ENCODE data around the gene PLCB4. TPM values are rescaled to one million over a fixed set of nuclear protein-coding genes. Genes with fewer than 3 reads are reported as not detected.

Gene PLCB4
- polyA plus RNA-seq, 1 donor (not counting 4 experiments of a cell fraction or from before 2014, with no cell fraction given) = 4.1 TPM

DNA sequence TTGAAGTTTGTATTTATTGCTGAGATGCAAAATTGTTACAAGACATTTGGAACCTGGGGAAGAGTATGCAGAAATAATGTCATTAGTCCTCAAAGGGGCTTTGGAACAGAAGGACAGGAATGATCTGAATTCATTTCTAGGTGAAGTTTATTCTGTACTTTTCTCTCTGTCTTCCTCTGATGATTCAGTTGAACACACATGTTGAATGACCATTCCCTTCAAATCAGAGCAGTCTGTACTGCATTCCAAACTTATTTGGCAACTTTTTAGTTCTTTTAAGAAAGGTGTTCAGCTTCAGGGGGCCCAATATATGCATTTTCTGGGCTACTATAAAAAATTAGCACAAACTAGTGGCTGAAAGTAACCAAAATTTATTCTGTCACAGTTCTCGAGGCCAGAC lies 231.6 kb downstream of the PLCB4 start:
- no peak for DNase-seq (ENCODE audit: low read depth, low spot score)
- FAIRE-seq = no peak
- Histone ChIP-seq H3K27me3 (ENCODE audit: control insufficient read depth, extremely low read depth, insufficient read depth, low read length) (no peaks in the 10 kb centered on the region), H3K9me1 (ENCODE audit: control insufficient read depth, extremely low read depth, insufficient read depth, low read length) (no peaks in the 10 kb centered on the region), H3K9me3 (ENCODE audit: control insufficient read depth, low read depth, low read length) (no peaks in the 10 kb centered on the region), H3K4me3 (ENCODE audit: control insufficient read depth in 2 of 3, extremely low read depth in 1 of 3, insufficient read depth in 2 of 3, low read depth in 1 of 3, low read length in 3 of 3) (no peak overlapping the region), H3K4me2 (ENCODE audit: control insufficient read depth, extremely low read depth, insufficient read depth, low read depth, low read length) (no peak overlapping the region), H3K36me3 (ENCODE audit: control insufficient read depth in 2 of 2, extremely low read depth in 1 of 2, insufficient read depth in 2 of 2, low read length in 2 of 2) (no peaks in the 10 kb centered on the region), H3K27ac (ENCODE audit: control insufficient read depth, insufficient read depth, low read length) (no peak overlapping the region), H3K4me1 (ENCODE audit: control insufficient read depth, extremely low read depth, insufficient read depth, low read length) (no peaks in the 10 kb centered on the region), H3K9ac (ENCODE audit: control insufficient read depth, extremely low read depth, insufficient read depth, low read length) (no peak overlapping the region), H3K79me2 (ENCODE audit: control insufficient read depth, insufficient read depth, low read length) (no peaks in the 10 kb centered on the region), H2AFZ (ENCODE audit: control insufficient read depth, low read length) (no peak overlapping the region), H4K20me1 (ENCODE audit: control insufficient read depth, extremely low read depth, insufficient read depth, low read length) (no peaks in the 10 kb centered on the region)
- dilution Hi-C loops (cut with MboI; ENCODE audit: extremely low pct_ligation_motif_present, low sequenced_read_pairs) = no loop called here
- TF ChIP-seq, protein P1, sequence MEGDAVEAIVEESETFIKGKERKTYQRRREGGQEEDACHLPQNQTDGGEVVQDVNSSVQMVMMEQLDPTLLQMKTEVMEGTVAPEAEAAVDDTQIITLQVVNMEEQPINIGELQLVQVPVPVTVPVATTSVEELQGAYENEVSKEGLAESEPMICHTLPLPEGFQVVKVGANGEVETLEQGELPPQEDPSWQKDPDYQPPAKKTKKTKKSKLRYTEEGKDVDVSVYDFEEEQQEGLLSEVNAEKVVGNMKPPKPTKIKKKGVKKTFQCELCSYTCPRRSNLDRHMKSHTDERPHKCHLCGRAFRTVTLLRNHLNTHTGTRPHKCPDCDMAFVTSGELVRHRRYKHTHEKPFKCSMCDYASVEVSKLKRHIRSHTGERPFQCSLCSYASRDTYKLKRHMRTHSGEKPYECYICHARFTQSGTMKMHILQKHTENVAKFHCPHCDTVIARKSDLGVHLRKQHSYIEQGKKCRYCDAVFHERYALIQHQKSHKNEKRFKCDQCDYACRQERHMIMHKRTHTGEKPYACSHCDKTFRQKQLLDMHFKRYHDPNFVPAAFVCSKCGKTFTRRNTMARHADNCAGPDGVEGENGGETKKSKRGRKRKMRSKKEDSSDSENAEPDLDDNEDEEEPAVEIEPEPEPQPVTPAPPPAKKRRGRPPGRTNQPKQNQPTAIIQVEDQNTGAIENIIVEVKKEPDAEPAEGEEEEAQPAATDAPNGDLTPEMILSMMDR (optimal IDR thresholded peaks at IDR 0.05 in 1 of 3, IDR thresholded peaks at IDR 0.05 in 1 of 3, conservative IDR thresholded peaks at IDR 0.05 in 1 of 3; ENCODE audit: extremely low read depth in 1 of 3, insufficient read depth in 2 of 3, low read length in 3 of 3) = no peak
- TF ChIP-seq EZH2 (IDR thresholded peaks at IDR 0.05; ENCODE audit: low read length) = no peak

- FAIRE-seq (no peak), DNase-seq (ENCODE audit: low read depth, low spot score) (no peak)
- H3K4me1 ChIP-seq (ENCODE audit: control insufficient read depth, extremely low read depth, insufficient read depth, low read length) = no peaks in the 10 kb centered on the region
- no peaks in the 10 kb centered on the region for H3K27me3 ChIP-seq (ENCODE audit: control insufficient read depth, extremely low read depth, insufficient read depth, low read length)
- no peak for TF ChIP-seq EZH2 (IDR thresholded peaks at IDR 0.05; ENCODE audit: low read length)
- TF ChIP-seq, protein P1 (optimal IDR thresholded peaks at IDR 0.05 in 1 of 3, IDR thresholded peaks at IDR 0.05 in 1 of 3, conservative IDR thresholded peaks at IDR 0.05 in 1 of 3; ENCODE audit: extremely low read depth in 1 of 3, insufficient read depth in 2 of 3, low read length in 3 of 3) = no peak
- H3K27ac ChIP-seq (ENCODE audit: control insufficient read depth, insufficient read depth, low read length) = no peak overlapping the region
- no peaks in the 10 kb centered on the region for H3K36me3 ChIP-seq (ENCODE audit: control insufficient read depth in 2 of 2, extremely low read depth in 1 of 2, insufficient read depth in 2 of 2, low read length in 2 of 2)
- H3K9me3 ChIP-seq (ENCODE audit: control insufficient read depth, low read depth, low read length) = no peaks in the 10 kb centered on the region
- no peak overlapping the region for H3K4me2 ChIP-seq (ENCODE audit: control insufficient read depth, extremely low read depth, insufficient read depth, low read depth, low read length)
- H3K9me1 ChIP-seq (ENCODE audit: control insufficient read depth, extremely low read depth, insufficient read depth, low read length) = no peaks in the 10 kb centered on the region
- dilution Hi-C loops (cut with MboI; ENCODE audit: extremely low pct_ligation_motif_present, low sequenced_read_pairs) = no loop called here
- H4K20me1 ChIP-seq (ENCODE audit: control insufficient read depth, extremely low read depth, insufficient read depth, low read length) = no peaks in the 10 kb centered on the region
- H3K9ac ChIP-seq (ENCODE audit: control insufficient read depth, extremely low read depth, insufficient read depth, low read length) = no peak overlapping the region
- H2AFZ ChIP-seq (ENCODE audit: control insufficient read depth, low read length) = no peak overlapping the region
- H3K4me3 ChIP-seq (ENCODE audit: control insufficient read depth in 2 of 3, extremely low read depth in 1 of 3, insufficient read depth in 2 of 3, low read depth in 1 of 3, low read length in 3 of 3) = no peak overlapping the region
- H3K79me2 ChIP-seq (ENCODE audit: control insufficient read depth, insufficient read depth, low read length) = no peaks in the 10 kb centered on the region
These were observed 232.5 kb downstream of the PLCB4 start for GRCh38 chr20:9301129-9302090.
